ENCODE results near the gene REXO2.

The REXO2 gene

GRCh38 chr11:114440121-114440860 lies 1.0 kb downstream of the REXO2 start:
- no peak for DNase-seq
- in situ Hi-C loops (cut with MboI; ENCODE audit: low pct_unique_long_range_greater_than_20kb, low sequenced_read_pairs) = no loop called here

- in situ Hi-C loops (cut with MboI; ENCODE audit: low pct_unique_long_range_greater_than_20kb, low sequenced_read_pairs) = no loop called here
- no peak for DNase-seq
Observed at GRCh38 chr11:114440971-114441763, 1.9 kb downstream of the REXO2 start.

- no peak for DNase-seq
- in situ Hi-C loops (cut with MboI; ENCODE audit: low pct_unique_long_range_greater_than_20kb, low sequenced_read_pairs) = no loop called here
Observed at GRCh38 chr11:114441921-114442320, 2.7 kb downstream of the REXO2 start.

- in situ Hi-C loops (cut with MboI; ENCODE audit: low pct_unique_long_range_greater_than_20kb, low sequenced_read_pairs) = no loop called here
- no peak for DNase-seq
Observed at GRCh38 chr11:114442536-114442935, 3.3 kb downstream of the REXO2 start.

- no peak for DNase-seq
- in situ Hi-C loops (cut with MboI; ENCODE audit: low pct_unique_long_range_greater_than_20kb, low sequenced_read_pairs) = no loop called here
Observed at GRCh38 chr11:114447444-114447843, 8.2 kb downstream of the REXO2 start.

DNA sequence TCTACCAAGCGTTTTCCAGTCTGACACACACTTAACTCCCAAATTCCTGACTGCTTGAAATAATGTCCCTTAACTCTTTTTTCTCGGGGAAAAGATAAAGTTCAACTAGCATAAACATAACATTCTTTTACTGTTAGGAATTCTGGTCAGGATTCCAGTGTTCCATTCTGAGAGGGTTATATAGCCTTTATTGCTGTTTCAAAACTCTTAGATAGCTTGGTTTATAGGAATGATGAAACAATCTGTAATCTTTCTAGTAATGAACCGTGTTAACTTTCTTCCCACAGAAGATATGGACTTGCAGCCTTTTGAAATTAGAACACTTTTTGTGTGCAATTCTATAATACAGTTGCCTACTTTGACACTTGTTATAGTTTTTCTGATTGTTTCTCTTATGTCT lies 8.6 kb downstream of the REXO2 start:
- no peak for DNase-seq
- in situ Hi-C loops (cut with MboI; ENCODE audit: low pct_unique_long_range_greater_than_20kb, low sequenced_read_pairs) = no loop called here

DNA sequence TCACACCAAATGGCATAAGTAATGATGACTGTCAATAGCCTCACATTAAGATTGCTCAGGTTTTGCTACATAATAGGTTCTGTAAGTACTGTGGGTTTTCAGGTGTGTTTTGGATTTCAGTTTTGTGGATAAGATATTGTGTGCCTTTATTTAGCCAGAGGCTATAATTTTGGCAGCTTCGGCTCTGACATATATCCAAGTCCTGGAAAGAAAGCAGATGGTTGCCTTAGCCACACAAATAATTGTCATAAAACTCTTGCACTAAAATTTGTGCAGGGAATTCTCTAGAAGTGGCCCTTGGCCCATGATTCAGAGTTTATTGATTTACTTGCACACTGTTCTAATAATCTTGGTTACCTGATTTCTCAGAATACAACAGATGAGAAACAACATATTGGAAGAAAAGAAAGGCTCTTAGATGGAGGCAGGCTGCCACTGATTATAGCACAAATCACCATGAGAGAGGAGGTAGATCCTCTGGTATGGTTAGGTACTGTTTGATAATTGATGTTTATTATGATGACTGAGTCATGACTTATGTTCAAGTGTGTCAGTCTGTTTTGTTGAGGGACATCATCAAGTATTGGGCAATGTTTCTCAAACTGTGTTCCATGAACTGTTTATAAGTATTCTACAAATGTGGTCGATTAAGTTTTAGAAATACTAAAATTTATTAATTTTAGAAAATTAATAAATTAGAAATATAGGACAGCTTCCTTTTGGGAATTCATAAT lies 9.6 kb downstream of the REXO2 start:
- DNase-seq = no peak

DNA sequence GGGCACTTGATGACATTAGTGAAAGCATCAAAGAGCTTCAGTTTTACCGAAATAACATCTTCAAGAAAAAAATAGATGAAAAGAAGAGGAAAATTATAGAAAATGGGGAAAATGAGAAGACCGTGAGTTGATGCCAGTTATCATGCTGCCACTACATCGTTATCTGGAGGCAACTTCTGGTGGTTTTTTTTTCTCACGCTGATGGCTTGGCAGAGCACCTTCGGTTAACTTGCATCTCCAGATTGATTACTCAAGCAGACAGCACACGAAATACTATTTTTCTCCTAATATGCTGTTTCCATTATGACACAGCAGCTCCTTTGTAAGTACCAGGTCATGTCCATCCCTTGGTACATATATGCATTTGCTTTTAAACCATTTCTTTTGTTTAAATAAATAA lies 10.6 kb downstream of the REXO2 start:
- in situ Hi-C loops (cut with MboI; ENCODE audit: low pct_unique_long_range_greater_than_20kb, low sequenced_read_pairs) = no loop called here
- no peak for DNase-seq

More for the DNA sequence above, 9.6 kb downstream of the REXO2 start:
- in situ Hi-C loops (cut with MboI; ENCODE audit: low pct_unique_long_range_greater_than_20kb, low sequenced_read_pairs) = no loop called here

- in situ Hi-C loops (cut with MboI; ENCODE audit: low pct_unique_long_range_greater_than_20kb, low sequenced_read_pairs) = no loop called here
- DNase-seq = no peak
Observed at GRCh38 chr11:114452399-114452798, 13.1 kb downstream of the REXO2 start.

GRCh38 chr11:114463999-114464398 lies 24.7 kb downstream of the REXO2 start:
- DNase-seq = no peak
- in situ Hi-C loops (cut with MboI; ENCODE audit: low pct_unique_long_range_greater_than_20kb, low sequenced_read_pairs) = no loop called here

GRCh38 chr11:114466742-114467141 lies 27.5 kb downstream of the REXO2 start:
- DNase-seq = no peak
- in situ Hi-C loops (cut with MboI; ENCODE audit: low pct_unique_long_range_greater_than_20kb, low sequenced_read_pairs) = no loop called here

GRCh38 chr11:114472661-114473060 lies 33.4 kb downstream of the REXO2 start:
- in situ Hi-C loops (cut with MboI; ENCODE audit: low pct_unique_long_range_greater_than_20kb, low sequenced_read_pairs) = no loop called here

GRCh38 chr11:114478001-114478410 lies 38.7 kb downstream of the REXO2 start:
- in situ Hi-C loops (cut with MboI; ENCODE audit: low pct_unique_long_range_greater_than_20kb, low sequenced_read_pairs) = no loop called here
- no peak for DNase-seq

More at GRCh38 chr11:114472661-114473060, 33.4 kb downstream of the REXO2 start:
- no peak for DNase-seq

- no peak for DNase-seq
Observed at GRCh38 chr11:114478768-114479167, 39.5 kb downstream of the REXO2 start.

DNA sequence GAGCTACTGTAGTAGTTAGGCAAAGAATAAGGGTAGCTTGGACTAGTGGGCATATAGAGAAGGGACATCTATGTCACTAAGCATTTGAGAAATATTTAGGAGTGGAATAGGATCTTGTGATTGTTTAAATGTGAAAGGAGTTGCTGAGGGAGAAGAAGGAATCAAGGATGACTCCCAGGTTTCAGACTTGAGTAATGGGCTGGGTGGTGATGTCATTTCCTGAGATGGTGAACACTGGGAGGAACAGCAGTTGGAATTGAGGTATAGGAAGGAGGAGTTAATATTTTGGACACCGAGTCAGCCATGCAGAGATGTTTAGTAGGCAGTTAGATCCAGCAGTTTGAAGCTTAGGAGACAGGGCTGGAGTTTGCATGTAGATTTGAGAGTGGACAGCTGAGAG lies 40.1 kb downstream of the REXO2 start:
- in situ Hi-C loops (cut with MboI; ENCODE audit: low pct_unique_long_range_greater_than_20kb, low sequenced_read_pairs) = no loop called here
- DNase-seq = no peak

More at GRCh38 chr11:114478768-114479167, 39.5 kb downstream of the REXO2 start:
- in situ Hi-C loops (cut with MboI; ENCODE audit: low pct_unique_long_range_greater_than_20kb, low sequenced_read_pairs) = no loop called here

GRCh38 chr11:114482114-114482513 lies 42.8 kb downstream of the REXO2 start:
- no peak for DNase-seq
- in situ Hi-C loops (cut with MboI; ENCODE audit: low pct_unique_long_range_greater_than_20kb, low sequenced_read_pairs) = no loop called here

DNA sequence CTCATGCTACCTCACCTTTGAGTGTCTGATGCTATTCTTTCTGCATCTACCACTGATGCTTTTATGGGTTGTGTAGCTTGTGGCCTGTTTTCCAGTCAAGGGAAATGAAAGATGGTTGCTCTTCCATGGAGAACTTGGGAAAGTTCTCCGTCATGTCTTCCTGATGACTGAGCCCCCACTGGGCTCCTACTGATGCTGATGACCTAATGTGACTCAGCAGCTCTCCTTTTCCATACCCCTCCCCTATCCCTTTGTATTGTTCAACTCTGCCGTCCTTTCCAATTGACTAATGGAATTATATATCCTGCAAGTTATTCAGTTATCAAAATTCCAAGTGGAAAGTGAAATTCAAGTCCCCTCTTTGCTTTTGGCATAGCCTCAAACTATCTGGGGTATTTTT lies 44.7 kb downstream of the REXO2 start:
- DNase-seq = no peak
- in situ Hi-C loops (cut with MboI; ENCODE audit: low pct_unique_long_range_greater_than_20kb, low sequenced_read_pairs) = no loop called here

- DNase-seq = no peak
- in situ Hi-C loops (cut with MboI; ENCODE audit: low pct_unique_long_range_greater_than_20kb, low sequenced_read_pairs) = no loop called here
Observed at GRCh38 chr11:114496915-114497314, 57.6 kb downstream of the REXO2 start.

GRCh38 chr11:114499756-114500155 lies 60.5 kb downstream of the REXO2 start:
- in situ Hi-C loops (cut with MboI; ENCODE audit: low pct_unique_long_range_greater_than_20kb, low sequenced_read_pairs) = no loop called here

More at GRCh38 chr11:114499756-114500155, 60.5 kb downstream of the REXO2 start:
- no peak for DNase-seq

Measured in KBM-7 (cell line).